ENCODE measurements around the gene CYP4V2.

The CYP4V2 gene

DNA sequence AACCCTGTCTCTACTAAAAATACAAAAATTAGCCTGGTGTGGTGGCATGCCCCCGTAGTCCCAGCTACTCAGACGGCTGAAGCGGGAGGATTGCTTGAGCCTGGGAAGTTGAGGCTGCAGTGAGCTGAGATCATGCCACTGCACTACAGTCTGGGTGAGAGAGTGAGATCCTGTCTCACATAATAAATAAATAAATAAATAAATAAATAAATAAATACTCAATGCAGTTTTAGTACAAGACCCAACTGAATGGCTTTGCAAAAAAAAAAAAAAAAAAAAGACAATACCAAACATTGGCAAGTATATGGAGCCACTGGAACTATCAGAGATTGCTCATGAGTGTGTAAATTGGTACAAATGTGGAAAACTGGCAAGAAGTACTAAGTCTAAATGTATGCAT lies 3.3 kb upstream of the CYP4V2 start:
- Histone ChIP-seq H4K91ac (ENCODE audit: low read length) (no peak overlapping the region), H2BK12ac (ENCODE audit: low read length in 2 of 2) (no peak overlapping the region), H3K9ac (ENCODE audit: low read length) (no peak overlapping the region), H2AFZ (ENCODE audit: low read depth, low read length) (no peak overlapping the region), H2BK15ac (ENCODE audit: low read depth, poor library complexity, severe bottlenecking) (no peak overlapping the region), H3K14ac (ENCODE audit: low read length in 2 of 2) (no peak overlapping the region), H3K18ac (ENCODE audit: low read depth in 1 of 2, low read length in 2 of 2) (no peak overlapping the region), H3K27me3 (ENCODE audit: control insufficient read depth in 1 of 2, insufficient read depth in 1 of 2, low read length in 2 of 2) (no peaks in the 10 kb centered on the region), H2BK120ac (ENCODE audit: low read depth, low read length) (no peak overlapping the region), H3K23ac (ENCODE audit: low read length in 2 of 2) (no peak overlapping the region), H2BK5ac (ENCODE audit: low read depth, low read length, poor library complexity, severe bottlenecking) (no peak overlapping the region), H3K4me2 (ENCODE audit: low read length, poor library complexity, severe bottlenecking) (no peak overlapping the region), H3K4me3 (ENCODE audit: insufficient read depth in 1 of 2, low read depth in 1 of 2, low read length in 2 of 2) (no peak overlapping the region), H3K36me3 (ENCODE audit: control insufficient read depth in 1 of 2, insufficient read depth in 2 of 2, low read depth in 1 of 2, low read length in 2 of 2) (no peaks in the 10 kb centered on the region), H3K9me3 (ENCODE audit: control insufficient read depth, low read length) (no peaks in the 10 kb centered on the region), H3K27ac (ENCODE audit: low read length, poor library complexity, severe bottlenecking) (no peak overlapping the region), H3K4me1 (ENCODE audit: control insufficient read depth, insufficient read depth, low read depth, low read length) (peaks cover 3% of the 10 kb centered on the region), H3K79me1 (replicated peaks; ENCODE audit: low read length, poor library complexity, severe bottlenecking) (no peaks in the 10 kb centered on the region), H2AK5ac (ENCODE audit: low read length, severe bottlenecking) (no peak overlapping the region), H4K8ac (ENCODE audit: low read length) (no peak overlapping the region), H3K4ac (ENCODE audit: low read depth in 1 of 2, low read length in 2 of 2) (no peak overlapping the region)
- WGBS: 79% methylated on average over 3 of the region's 3 CpGs
- DNase-seq: no peak

- Histone ChIP-seq H4K91ac (ENCODE audit: low read length) (no peak overlapping the region), H3K9me3 (ENCODE audit: control insufficient read depth, low read length) (no peaks in the 10 kb centered on the region), H3K27me3 (ENCODE audit: control insufficient read depth in 1 of 2, insufficient read depth in 1 of 2, low read length in 2 of 2) (no peaks in the 10 kb centered on the region), H3K4me2 (ENCODE audit: low read length, poor library complexity, severe bottlenecking) (no peak overlapping the region), H2BK120ac (ENCODE audit: low read depth, low read length) (no peak overlapping the region), H3K4me3 (ENCODE audit: insufficient read depth in 1 of 2, low read depth in 1 of 2, low read length in 2 of 2) (peak overlapping the region in 1 of 2 experiments; percentile 92), H3K9ac (ENCODE audit: low read length) (peak overlapping the region; percentile 90), H3K23ac (ENCODE audit: low read length in 2 of 2) (no peak overlapping the region), H2BK12ac (ENCODE audit: low read length in 2 of 2) (no peak overlapping the region), H2BK15ac (ENCODE audit: low read depth, poor library complexity, severe bottlenecking) (no peak overlapping the region), H3K36me3 (ENCODE audit: control insufficient read depth in 1 of 2, insufficient read depth in 2 of 2, low read depth in 1 of 2, low read length in 2 of 2) (peaks cover 0 to 3% of the 10 kb centered on the region in 2 experiments), H4K8ac (ENCODE audit: low read length) (no peak overlapping the region), H3K4ac (ENCODE audit: low read depth in 1 of 2, low read length in 2 of 2) (no peak overlapping the region), H3K27ac (ENCODE audit: low read length, poor library complexity, severe bottlenecking) (no peak overlapping the region), H3K18ac (ENCODE audit: low read depth in 1 of 2, low read length in 2 of 2) (no peak overlapping the region), H3K4me1 (ENCODE audit: control insufficient read depth, insufficient read depth, low read depth, low read length) (peaks cover 3% of the 10 kb centered on the region), H2AK5ac (ENCODE audit: low read length, severe bottlenecking) (no peak overlapping the region), H3K79me1 (replicated peaks; ENCODE audit: low read length, poor library complexity, severe bottlenecking) (peaks cover 6% of the 10 kb centered on the region), H3K14ac (ENCODE audit: low read length in 2 of 2) (no peak overlapping the region), H2AFZ (ENCODE audit: low read depth, low read length) (no peak overlapping the region), H2BK5ac (ENCODE audit: low read depth, low read length, poor library complexity, severe bottlenecking) (no peak overlapping the region)
- no peak for DNase-seq
- WGBS: 100% methylated on average over 2 of the region's 4 CpGs
These were observed 1.7 kb upstream of the CYP4V2 start for GRCh38 chr4:186189656-186190055.

GRCh38 chr4:186190581-186191199 lies 677 bp upstream of the CYP4V2 start:
- H3K9ac ChIP-seq (ENCODE audit: low read length): peak overlapping the region; percentile 90
- H3K27me3 ChIP-seq (ENCODE audit: control insufficient read depth in 1 of 2, insufficient read depth in 1 of 2, low read length in 2 of 2): no peaks in the 10 kb centered on the region
- 1% methylated on average over 34 of the region's 34 CpGs for WGBS
- H2BK12ac ChIP-seq (ENCODE audit: low read length in 2 of 2): no peak overlapping the region
- peak overlapping the region; percentile 96 for H4K91ac ChIP-seq (ENCODE audit: low read length)
- peak overlapping the region; percentile 98 for H4K8ac ChIP-seq (ENCODE audit: low read length)
- peak overlapping the region; percentile 61 for H2BK5ac ChIP-seq (ENCODE audit: low read depth, low read length, poor library complexity, severe bottlenecking)
- peak overlapping the region; percentile 91 to 92 for H3K4me3 ChIP-seq (ENCODE audit: insufficient read depth in 1 of 2, low read depth in 1 of 2, low read length in 2 of 2)
- peaks cover 5 to 11% of the 10 kb centered on the region in 2 experiments for H3K36me3 ChIP-seq (ENCODE audit: control insufficient read depth in 1 of 2, insufficient read depth in 2 of 2, low read depth in 1 of 2, low read length in 2 of 2)
- no peak overlapping the region for H2AK5ac ChIP-seq (ENCODE audit: low read length, severe bottlenecking)
- peak; percentile 43 for DNase-seq
- H3K14ac ChIP-seq (ENCODE audit: low read length in 2 of 2): peak overlapping the region; percentile 74 to 76
- H3K9me3 ChIP-seq (ENCODE audit: control insufficient read depth, low read length): no peaks in the 10 kb centered on the region
- H2BK120ac ChIP-seq (ENCODE audit: low read depth, low read length): peak overlapping the region; percentile 98
- H3K79me1 ChIP-seq (replicated peaks; ENCODE audit: low read length, poor library complexity, severe bottlenecking): peaks cover 9% of the 10 kb centered on the region
- H2BK15ac ChIP-seq (ENCODE audit: low read depth, poor library complexity, severe bottlenecking): peak overlapping the region; percentile 80
- peak overlapping the region; percentile 70 to 90 for H3K18ac ChIP-seq (ENCODE audit: low read depth in 1 of 2, low read length in 2 of 2)
- no peak overlapping the region for H3K23ac ChIP-seq (ENCODE audit: low read length in 2 of 2)
- peak overlapping the region; percentile 63 for H3K27ac ChIP-seq (ENCODE audit: low read length, poor library complexity, severe bottlenecking)
- peak overlapping the region; percentile 83 for H3K4me2 ChIP-seq (ENCODE audit: low read length, poor library complexity, severe bottlenecking)
- peak overlapping the region; percentile 19 to 51 for H3K4ac ChIP-seq (ENCODE audit: low read depth in 1 of 2, low read length in 2 of 2)
- H2AFZ ChIP-seq (ENCODE audit: low read depth, low read length): peak overlapping the region; percentile 89
- H3K4me1 ChIP-seq (ENCODE audit: control insufficient read depth, insufficient read depth, low read depth, low read length): peaks cover 4% of the 10 kb centered on the region

DNA sequence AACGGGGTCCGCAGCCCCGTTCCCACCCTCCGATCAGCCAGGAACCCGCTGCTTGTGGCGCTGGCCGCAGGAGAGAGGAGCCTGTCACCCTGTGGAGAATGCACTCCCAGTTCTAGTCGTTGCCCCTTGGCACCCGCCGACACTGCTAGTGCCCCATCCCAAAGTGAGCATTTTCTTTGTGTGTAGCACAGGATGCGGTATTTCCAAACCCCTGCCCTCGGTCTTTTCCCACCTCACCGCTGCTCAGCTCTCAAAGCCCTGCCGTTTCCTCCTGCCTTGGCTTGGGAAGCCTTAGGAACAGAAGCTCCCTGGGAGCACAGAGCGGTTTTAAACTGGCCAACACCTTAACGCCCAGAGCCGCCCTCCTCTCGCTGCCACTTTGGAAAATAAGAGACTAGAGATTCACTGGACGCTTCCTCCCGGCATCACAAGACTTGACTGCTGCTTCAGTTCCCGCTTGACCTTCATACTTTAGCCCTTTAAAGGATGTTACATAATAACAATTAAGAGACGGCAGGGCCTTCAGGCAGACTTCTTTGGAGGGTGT lies 772 bp downstream of the CYP4V2 start:
- peak overlapping the region; percentile 96 for H4K91ac ChIP-seq (ENCODE audit: low read length)
- no peaks in the 10 kb centered on the region for H3K9me3 ChIP-seq (ENCODE audit: control insufficient read depth, low read length)

More for the DNA sequence above, 772 bp downstream of the CYP4V2 start:
- Histone ChIP-seq H3K27me3 (ENCODE audit: control insufficient read depth in 1 of 2, insufficient read depth in 1 of 2, low read length in 2 of 2) (no peaks in the 10 kb centered on the region), H2BK12ac (ENCODE audit: low read length in 2 of 2) (peak overlapping the region in 1 of 2 experiments; percentile 97), H2BK15ac (ENCODE audit: low read depth, poor library complexity, severe bottlenecking) (peak overlapping the region; percentile 100), H3K79me1 (replicated peaks; ENCODE audit: low read length, poor library complexity, severe bottlenecking) (peaks cover 9% of the 10 kb centered on the region), H4K8ac (ENCODE audit: low read length) (peak overlapping the region; percentile 98), H3K4ac (ENCODE audit: low read depth in 1 of 2, low read length in 2 of 2) (peak overlapping the region; percentile 87 to 89), H2AFZ (ENCODE audit: low read depth, low read length) (peak overlapping the region; percentile 89), H3K4me1 (ENCODE audit: control insufficient read depth, insufficient read depth, low read depth, low read length) (peaks cover 4% of the 10 kb centered on the region), H3K4me3 (ENCODE audit: insufficient read depth in 1 of 2, low read depth in 1 of 2, low read length in 2 of 2) (peak overlapping the region; percentile 91 to 92), H2AK5ac (ENCODE audit: low read length, severe bottlenecking) (no peak overlapping the region), H2BK120ac (ENCODE audit: low read depth, low read length) (peak overlapping the region; percentile 98), H3K14ac (ENCODE audit: low read length in 2 of 2) (peak overlapping the region in 1 of 2 experiments; percentile 95), H3K23ac (ENCODE audit: low read length in 2 of 2) (peak overlapping the region; percentile 75 to 90), H3K36me3 (ENCODE audit: control insufficient read depth in 1 of 2, insufficient read depth in 2 of 2, low read depth in 1 of 2, low read length in 2 of 2) (peaks cover 7 to 26% of the 10 kb centered on the region in 2 experiments), H3K4me2 (ENCODE audit: low read length, poor library complexity, severe bottlenecking) (peak overlapping the region; percentile 83), H3K27ac (ENCODE audit: low read length, poor library complexity, severe bottlenecking) (peak overlapping the region; percentile 43), H3K18ac (ENCODE audit: low read depth in 1 of 2, low read length in 2 of 2) (peak overlapping the region; percentile 90), H3K9ac (ENCODE audit: low read length) (peak overlapping the region; percentile 90), H2BK5ac (ENCODE audit: low read depth, low read length, poor library complexity, severe bottlenecking) (no peak overlapping the region)
- DNase-seq: peak; percentile 60
- 3% methylated on average over 21 of the region's 22 CpGs for WGBS
